Glutamatergic neuron (in vitro differentiated cells): ENCODE measurements around the gene OLFML2B. TPM values are rescaled to one million over a fixed set of nuclear protein-coding genes. Genes with fewer than 3 reads are reported as not detected.

ENCODE experiments used
- DNase-seq: peaks from one replicate; pipeline ENCODE4 v3.0.0; 2022
- H3K27ac Mint-ChIP-seq: one replicate; pipeline ENCODE4 v1.8.0; 2020; ENCODE audit warnings: mild to moderate bottlenecking, mixed read lengths, inconsistent platforms; ENCODE audit not compliant: unreplicated experiment
- H3K27me3 Mint-ChIP-seq: one replicate; pipeline ENCODE4 v1.8.0; 2020; ENCODE audit warnings: mild to moderate bottlenecking, moderate library complexity, mixed read lengths, inconsistent platforms; ENCODE audit not compliant: unreplicated experiment
- H3K36me3 Mint-ChIP-seq: one replicate; pipeline ENCODE4 v1.8.0; 2020; ENCODE audit warnings: mild to moderate bottlenecking, mixed read lengths, inconsistent platforms; ENCODE audit not compliant: unreplicated experiment
- H3K4me1 Mint-ChIP-seq: one replicate; pipeline ENCODE4 v1.8.0; 2020; ENCODE audit warnings: mild to moderate bottlenecking, low read depth, mixed read lengths, inconsistent platforms; ENCODE audit not compliant: unreplicated experiment
- H3K4me3 Mint-ChIP-seq: one replicate; pipeline ENCODE4 v1.8.0; 2020; ENCODE audit warnings: mild to moderate bottlenecking, mixed read lengths, inconsistent platforms; ENCODE audit not compliant: unreplicated experiment
- H3K9me3 Mint-ChIP-seq: one replicate; pipeline ENCODE4 v1.8.0; 2020; ENCODE audit warnings: mild to moderate bottlenecking, moderate library complexity, mixed read lengths, inconsistent platforms; ENCODE audit not compliant: unreplicated experiment
- total RNA-seq: library from RNA; stranded (reverse); fragmentation: NEBNext Ultra II Directional; extraction: Animal tissue kit (Norgen Biotek cat#: 25700); gene quantifications from one replicate; pipeline ENCODE4 v1.2.1, GENCODE V29; 2021; ENCODE audit not compliant: unreplicated experiment
- TF ChIP-seq, protein P1 (sequence below): fragments of 200-600 bp; sonication (generic); IDR thresholded peaks from one replicate; pipeline ENCODE4 v1.5.0; 2021; ENCODE audit not compliant: partially characterized antibody, unreplicated experiment

The OLFML2B gene
- total RNA-seq, 1 donor from 2014 or later, result 56.5 TPM

DNA sequence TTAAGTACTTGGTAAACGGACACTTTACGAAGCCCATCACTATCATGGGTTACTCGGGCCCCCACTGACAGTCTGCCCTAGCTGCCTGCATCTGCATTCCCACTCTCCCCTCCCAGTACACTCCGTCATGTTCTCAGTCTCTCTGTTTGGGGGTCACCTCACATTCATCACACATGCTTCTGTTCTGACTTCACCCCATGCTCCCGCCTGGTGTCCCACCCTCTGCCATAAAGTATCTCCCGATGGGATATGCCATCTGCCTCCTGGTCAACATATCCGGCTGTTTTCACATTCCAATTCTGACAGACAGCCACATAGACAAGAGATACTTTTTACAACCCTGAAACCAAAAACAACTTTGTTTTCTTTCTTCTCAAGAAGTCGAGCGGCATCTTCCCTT is 1.0 kb downstream of the OLFML2B start:
- H3K27ac Mint-ChIP-seq, result peak overlapping the region; percentile 97
- peak overlapping the region; percentile 97 for H3K4me3 Mint-ChIP-seq
- H3K36me3 Mint-ChIP-seq, result peaks cover 15% of the 10 kb centered on the region
- peaks cover 9% of the 10 kb centered on the region for H3K27me3 Mint-ChIP-seq
- peaks cover 29% of the 10 kb centered on the region for H3K4me1 Mint-ChIP-seq
- peaks cover 19% of the 10 kb centered on the region for H3K9me3 Mint-ChIP-seq
- TF ChIP-seq, protein P1, sequence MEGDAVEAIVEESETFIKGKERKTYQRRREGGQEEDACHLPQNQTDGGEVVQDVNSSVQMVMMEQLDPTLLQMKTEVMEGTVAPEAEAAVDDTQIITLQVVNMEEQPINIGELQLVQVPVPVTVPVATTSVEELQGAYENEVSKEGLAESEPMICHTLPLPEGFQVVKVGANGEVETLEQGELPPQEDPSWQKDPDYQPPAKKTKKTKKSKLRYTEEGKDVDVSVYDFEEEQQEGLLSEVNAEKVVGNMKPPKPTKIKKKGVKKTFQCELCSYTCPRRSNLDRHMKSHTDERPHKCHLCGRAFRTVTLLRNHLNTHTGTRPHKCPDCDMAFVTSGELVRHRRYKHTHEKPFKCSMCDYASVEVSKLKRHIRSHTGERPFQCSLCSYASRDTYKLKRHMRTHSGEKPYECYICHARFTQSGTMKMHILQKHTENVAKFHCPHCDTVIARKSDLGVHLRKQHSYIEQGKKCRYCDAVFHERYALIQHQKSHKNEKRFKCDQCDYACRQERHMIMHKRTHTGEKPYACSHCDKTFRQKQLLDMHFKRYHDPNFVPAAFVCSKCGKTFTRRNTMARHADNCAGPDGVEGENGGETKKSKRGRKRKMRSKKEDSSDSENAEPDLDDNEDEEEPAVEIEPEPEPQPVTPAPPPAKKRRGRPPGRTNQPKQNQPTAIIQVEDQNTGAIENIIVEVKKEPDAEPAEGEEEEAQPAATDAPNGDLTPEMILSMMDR, result no peak
- DNase-seq, result no peak

DNA sequence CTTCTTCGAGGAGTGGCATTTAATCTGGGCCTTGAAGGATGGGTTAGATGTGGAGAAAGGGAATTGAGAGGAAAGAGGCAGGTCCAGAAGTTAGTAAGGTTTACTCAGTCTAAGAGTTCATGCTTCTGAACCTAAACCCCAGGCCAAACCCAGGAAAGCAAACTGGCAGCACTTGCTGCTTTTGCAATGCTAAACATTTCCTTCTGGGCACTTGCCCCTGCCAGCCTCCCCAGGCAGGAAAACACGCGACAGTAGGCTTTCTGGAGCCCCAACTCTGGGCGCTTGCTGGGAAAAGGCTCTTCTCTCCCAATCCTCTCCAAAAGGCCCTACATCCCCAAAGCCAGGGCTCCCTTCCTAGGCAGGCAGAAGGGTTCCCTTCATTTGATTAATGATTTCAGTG is 2.5 kb downstream of the OLFML2B start:
- H3K27me3 Mint-ChIP-seq, result peaks cover 9% of the 10 kb centered on the region
- peak overlapping the region; percentile 97 for H3K27ac Mint-ChIP-seq
- H3K9me3 Mint-ChIP-seq, result peaks cover 19% of the 10 kb centered on the region
- no peak for DNase-seq
- H3K4me3 Mint-ChIP-seq, result peak overlapping the region; percentile 97
- TF ChIP-seq, protein P1, result no peak
- H3K4me1 Mint-ChIP-seq, result peaks cover 29% of the 10 kb centered on the region
- H3K36me3 Mint-ChIP-seq, result peaks cover 23% of the 10 kb centered on the region

DNA sequence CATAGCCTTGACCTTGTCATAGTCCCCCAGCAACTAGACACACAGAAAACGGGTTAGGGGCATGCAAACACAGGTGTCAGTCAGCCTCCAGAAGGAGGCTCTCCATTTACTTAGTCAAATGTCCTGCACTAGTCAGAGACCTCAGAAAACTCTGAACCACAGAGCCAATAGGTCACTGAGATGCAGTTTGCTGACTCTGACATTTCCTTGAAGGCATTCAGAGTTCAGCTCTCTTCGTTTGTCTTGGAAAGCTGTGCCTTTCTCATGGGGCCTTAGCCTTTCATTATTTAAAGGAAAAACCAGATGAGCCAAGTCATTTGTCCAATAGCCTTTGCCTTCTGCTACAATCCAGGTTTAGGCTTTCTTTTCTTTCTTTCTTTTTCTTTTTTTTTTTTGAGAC is 3.5 kb downstream of the OLFML2B start:
- Mint-ChIP-seq H3K9me3 (peaks cover 17% of the 10 kb centered on the region), H3K27ac (no peak overlapping the region), H3K36me3 (peaks cover 30% of the 10 kb centered on the region), H3K27me3 (peaks cover 9% of the 10 kb centered on the region), H3K4me1 (peaks cover 30% of the 10 kb centered on the region), H3K4me3 (peak overlapping the region; percentile 97)
- no peak for DNase-seq
- TF ChIP-seq, protein P1, result no peak

DNA sequence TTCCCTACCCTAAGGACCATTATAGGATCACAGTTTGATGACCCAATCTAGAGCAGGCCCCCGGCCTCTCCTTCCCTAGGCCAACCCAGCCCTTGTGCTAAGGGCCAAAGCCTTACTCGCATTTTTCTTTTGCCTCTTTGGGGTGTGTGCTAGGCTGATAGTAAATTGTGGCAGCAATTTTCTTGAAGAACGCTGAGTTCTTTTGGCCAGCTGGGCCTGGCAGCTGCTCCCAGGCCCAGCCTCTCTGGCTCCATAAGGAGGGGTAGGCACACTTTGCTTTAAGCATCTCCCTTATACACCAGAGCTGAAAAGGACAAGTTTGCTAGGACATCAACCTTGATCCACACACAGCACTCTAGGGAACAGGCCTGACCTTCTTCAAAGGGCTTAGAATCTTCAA is 4.2 kb downstream of the OLFML2B start:
- Mint-ChIP-seq H3K36me3 (peaks cover 37% of the 10 kb centered on the region), H3K4me1 (peaks cover 34% of the 10 kb centered on the region), H3K27me3 (peaks cover 9% of the 10 kb centered on the region), H3K27ac (no peak overlapping the region), H3K4me3 (peak overlapping the region; percentile 97), H3K9me3 (peaks cover 17% of the 10 kb centered on the region)
- TF ChIP-seq, protein P1, result no peak
- DNase-seq, result no peak

DNA sequence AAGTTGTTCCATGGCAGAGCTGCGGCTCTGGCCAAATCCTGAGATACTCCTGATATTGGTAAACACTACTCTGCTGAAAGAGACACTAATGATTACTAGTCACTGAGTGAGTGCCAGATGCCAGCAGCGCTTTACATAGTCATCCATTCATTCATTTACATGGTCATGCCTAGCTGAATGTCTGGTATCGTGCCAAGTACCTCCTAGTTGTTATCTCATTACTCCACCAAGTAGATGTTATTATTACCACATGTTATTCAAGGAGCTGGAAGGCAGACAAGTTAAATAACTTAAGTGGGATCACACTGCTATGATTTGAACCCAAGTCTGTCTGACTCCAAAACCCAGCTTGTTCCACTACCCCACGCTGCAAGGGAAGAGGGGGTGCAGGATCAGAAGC is 4.7 kb downstream of the OLFML2B start:
- H3K4me1 Mint-ChIP-seq, result peaks cover 34% of the 10 kb centered on the region
- TF ChIP-seq, protein P1, result no peak
- H3K27me3 Mint-ChIP-seq, result peaks cover 9% of the 10 kb centered on the region
- DNase-seq, result no peak
- no peak overlapping the region for H3K27ac Mint-ChIP-seq
- H3K4me3 Mint-ChIP-seq, result no peak overlapping the region
- peaks cover 41% of the 10 kb centered on the region for H3K36me3 Mint-ChIP-seq
- H3K9me3 Mint-ChIP-seq, result peaks cover 15% of the 10 kb centered on the region
